A673 (cell line): ENCODE measurements around the gene CACNA2D3. TPM values are rescaled to one million over a fixed set of nuclear protein-coding genes. Genes with fewer than 3 reads are reported as not detected.

Source experiments
- BruUV-seq: library from RNA; stranded (reverse); fragments of 400-500 nt; replicated peaks from 2 replicates; lab custom pipeline; 2021; lab: Mats Ljungman, UMichigan
- CTCF ChIA-PET: fragments of 300-600 bp; sonication (Branson Sonifier 250); formaldehyde crosslinking; loops from one replicate; lab custom pipeline; 2022; ENCODE audit warnings: antibody characterized with exemption; lab: Charles Lee
- POLR2A ChIA-PET: fragments of 300-600 bp; sonication (Branson Sonifier 250); formaldehyde crosslinking; loops from one replicate; lab custom pipeline; 2022; ENCODE audit warnings: antibody characterized with exemption; ENCODE audit not compliant: low non-redundant PET; lab: Charles Lee
- DNase-seq: peaks from one replicate; pipeline ENCODE4 v3.0.0-alpha.2; 2015; ENCODE audit warnings: low spot score
- H3K27ac ChIP-seq: fragments of 200-600 bp; sonication (generic); 2 replicates; pipeline ENCODE4 v1.5.1; 2016; ENCODE audit warnings: mixed run types, low read depth, mild to moderate bottlenecking, mixed read lengths, antibody characterized with exemption, low read length; ENCODE audit not compliant: poor library complexity, severe bottlenecking
- H3K27me3 ChIP-seq: fragments of 200-600 bp; sonication (generic); replicated peaks from 2 replicates; pipeline ENCODE4 v1.6.1; 2017; ENCODE audit warnings: mixed run types, low read depth, mild to moderate bottlenecking, mixed read lengths, antibody characterized with exemption, low read length; ENCODE audit not compliant: insufficient read depth, poor library complexity
- H3K36me3 ChIP-seq: fragments of 200-600 bp; sonication (generic); 2 replicates; pipeline ENCODE4 v1.6.1; 2016; ENCODE audit warnings: mixed run types, mild to moderate bottlenecking, mixed read lengths, antibody characterized with exemption, low read length; ENCODE audit not compliant: insufficient read depth, poor library complexity, severe bottlenecking
- H3K4me1 ChIP-seq: fragments of 200-600 bp; sonication (generic); 2 replicates; pipeline ENCODE4 v1.6.1; 2017; ENCODE audit warnings: mixed run types, mild to moderate bottlenecking, mixed read lengths, antibody characterized with exemption, low read length; ENCODE audit not compliant: insufficient read depth, poor library complexity, severe bottlenecking
- H3K4me3 ChIP-seq: fragments of 200-600 bp; sonication (generic); 2 replicates; pipeline ENCODE4 v1.5.1; 2016; ENCODE audit warnings: low read depth, mixed run types, mild to moderate bottlenecking, mixed read lengths, low read length; ENCODE audit not compliant: poor library complexity, severe bottlenecking
- H3K9me3 ChIP-seq: fragments of 200-600 bp; sonication (generic); 2 replicates; pipeline ENCODE4 v1.6.1; 2016; ENCODE audit warnings: mixed run types, low read depth, mild to moderate bottlenecking, mixed read lengths, antibody characterized with exemption, low read length; ENCODE audit not compliant: poor library complexity, severe bottlenecking
- EZH2 ChIP-seq: fragments of 200-600 bp; sonication (generic); IDR thresholded peaks from 2 replicates; pipeline ENCODE4 v1.6.1; 2017; ENCODE audit warnings: borderline replicate concordance, low read depth, mild to moderate bottlenecking, mixed read lengths, antibody characterized with exemption, low read length; ENCODE audit not compliant: poor library complexity, severe bottlenecking
- intact Hi-C: fragments of 100-400 bp; cut with micrococcal nuclease; formaldehyde crosslinking; loops from one replicate; pipeline ENCODE4 v1.10.0; 2022; ENCODE audit not compliant: unreplicated experiment
- total RNA-seq: library from RNA; stranded (reverse); gene quantifications from 2 replicates; pipeline ENCODE4 v1.2.3, GENCODE V29; 2021
- TF ChIP-seq, protein P1 (sequence below): fragments of 300-800, 200-600 bp; sonication (generic); conservative IDR thresholded peaks from 2 replicates; pipeline ENCODE4 v1.5.1; 2017; ENCODE audit warnings: low read depth, mild to moderate bottlenecking, antibody characterized with exemption, low read length, moderate library complexity, mixed read lengths

The CACNA2D3 gene
- total RNA-seq, 1 experiment from 2014 or later = not detected

DNA sequence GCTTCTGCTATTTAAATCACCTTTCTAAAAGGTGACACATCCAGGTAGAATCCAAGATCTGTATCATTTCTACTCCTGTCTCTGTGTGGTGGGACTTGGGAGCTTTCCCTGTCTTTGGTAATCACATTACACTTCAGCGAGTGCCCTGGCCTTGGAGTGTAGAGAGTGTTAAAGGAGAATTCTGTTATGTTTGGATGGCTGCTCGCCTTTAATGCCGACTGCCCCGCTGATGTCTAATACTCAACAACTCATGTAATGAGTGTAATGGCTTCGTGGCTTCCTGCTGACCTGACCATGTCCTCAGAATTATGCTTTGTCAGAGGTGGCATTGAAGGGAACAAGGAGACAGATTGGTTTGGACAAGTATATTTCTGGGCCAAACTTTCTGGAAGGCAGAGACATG, 871.8 kb downstream of the CACNA2D3 start:
- H3K27me3 ChIP-seq = no peaks in the 10 kb centered on the region
- no peaks in the 10 kb centered on the region for H3K9me3 ChIP-seq
- H3K27ac ChIP-seq = no peak overlapping the region
- no peaks in the 10 kb centered on the region for H3K36me3 ChIP-seq
- ChIA-PET POLR2A (no interaction called here), CTCF (no interaction called here)
- no peak overlapping the region for H3K4me3 ChIP-seq
- no peak for DNase-seq
- H3K4me1 ChIP-seq = no peaks in the 10 kb centered on the region
- BruUV-seq = no TSS peak
- TF ChIP-seq, protein P1, sequence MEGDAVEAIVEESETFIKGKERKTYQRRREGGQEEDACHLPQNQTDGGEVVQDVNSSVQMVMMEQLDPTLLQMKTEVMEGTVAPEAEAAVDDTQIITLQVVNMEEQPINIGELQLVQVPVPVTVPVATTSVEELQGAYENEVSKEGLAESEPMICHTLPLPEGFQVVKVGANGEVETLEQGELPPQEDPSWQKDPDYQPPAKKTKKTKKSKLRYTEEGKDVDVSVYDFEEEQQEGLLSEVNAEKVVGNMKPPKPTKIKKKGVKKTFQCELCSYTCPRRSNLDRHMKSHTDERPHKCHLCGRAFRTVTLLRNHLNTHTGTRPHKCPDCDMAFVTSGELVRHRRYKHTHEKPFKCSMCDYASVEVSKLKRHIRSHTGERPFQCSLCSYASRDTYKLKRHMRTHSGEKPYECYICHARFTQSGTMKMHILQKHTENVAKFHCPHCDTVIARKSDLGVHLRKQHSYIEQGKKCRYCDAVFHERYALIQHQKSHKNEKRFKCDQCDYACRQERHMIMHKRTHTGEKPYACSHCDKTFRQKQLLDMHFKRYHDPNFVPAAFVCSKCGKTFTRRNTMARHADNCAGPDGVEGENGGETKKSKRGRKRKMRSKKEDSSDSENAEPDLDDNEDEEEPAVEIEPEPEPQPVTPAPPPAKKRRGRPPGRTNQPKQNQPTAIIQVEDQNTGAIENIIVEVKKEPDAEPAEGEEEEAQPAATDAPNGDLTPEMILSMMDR = no peak
- TF ChIP-seq EZH2 = no peak
- intact Hi-C loops = no loop called here

DNA sequence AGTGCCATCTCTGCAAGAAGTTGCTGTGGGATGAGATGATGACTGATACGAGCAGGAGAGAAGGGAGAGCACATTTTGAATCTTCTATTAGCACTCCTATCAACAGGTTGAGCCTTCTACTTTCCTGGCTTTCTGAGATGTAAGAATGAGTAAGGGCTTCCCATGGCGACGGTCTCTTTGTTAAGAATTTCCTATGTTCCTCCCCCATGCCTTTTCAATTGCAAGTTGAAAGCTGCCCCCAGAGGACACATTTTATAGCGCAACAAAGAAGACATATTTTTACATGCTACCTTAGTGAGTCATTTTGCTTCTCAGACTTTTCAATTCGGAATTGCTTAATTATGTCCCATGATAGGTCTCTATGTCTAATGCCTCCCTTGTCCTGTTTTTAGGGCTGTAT, 876.8 kb downstream of the CACNA2D3 start:
- Histone ChIP-seq H3K27me3 (no peaks in the 10 kb centered on the region), H3K4me1 (no peaks in the 10 kb centered on the region), H3K4me3 (no peak overlapping the region), H3K36me3 (no peaks in the 10 kb centered on the region), H3K9me3 (no peaks in the 10 kb centered on the region), H3K27ac (no peak overlapping the region)
- DNase-seq = peak; percentile 46
- ChIA-PET POLR2A (no interaction called here), CTCF (no interaction called here)
- TF ChIP-seq, protein P1 = peak; percentile 39; the same call in 1 of the 2 replicates
- no peak for TF ChIP-seq EZH2
- intact Hi-C loops = no loop called here
- BruUV-seq = no TSS peak

GRCh38 chr3:54999811-55000210, 877.5 kb downstream of the CACNA2D3 start:
- intact Hi-C loops = no loop called here
- no peak for DNase-seq
- no peaks in the 10 kb centered on the region for H3K27me3 ChIP-seq

More at GRCh38 chr3:54999811-55000210, 877.5 kb downstream of the CACNA2D3 start:
- Histone ChIP-seq H3K4me3 (no peak overlapping the region), H3K4me1 (no peaks in the 10 kb centered on the region), H3K27ac (no peak overlapping the region), H3K36me3 (no peaks in the 10 kb centered on the region), H3K9me3 (no peaks in the 10 kb centered on the region)
- TF ChIP-seq, protein P1 = no peak
- no peak for TF ChIP-seq EZH2
- POLR2A ChIA-PET = no interaction called here
- BruUV-seq = no TSS peak
- CTCF ChIA-PET = no interaction called here
